Motor neuron (in vitro differentiated cells): Measurements from ENCODE around the gene PRKAR1B. TPM values are rescaled to one million over a fixed set of nuclear protein-coding genes. Genes with fewer than 3 reads are reported as not detected.
"Not testable (repeated sequence)": the region's sequence is repeated elsewhere in the genome, so short reads cannot be mapped to it uniquely, and the experiment has no call there.

Experiments used
- ATAC-seq, 8 experiments: fragments of 200-7000 bp; cut with Tn5 transposase; replicated peaks in 6 of 8; 2 replicates each; pipeline ENCODE4 v1.8.0; 2021; ENCODE audit warnings: mild to moderate bottlenecking in 8 of 8, moderate library complexity in 8 of 8
- H3K27ac ChIP-seq, 2 donors: fragments of 250-450 bp; sonication (Bioruptor Pico); 2 replicates each; pipeline ENCODE4 v1.9.0; 2021; ENCODE audit warnings: antibody characterized with exemption in 2 of 2, mild to moderate bottlenecking in 2 of 2, moderate library complexity in 1 of 2
- H3K4me1 ChIP-seq, 2 donors: fragments of 250-450 bp; sonication (Bioruptor Pico); replicated peaks in 1 of 2; 2 replicates each; pipeline ENCODE4 v1.6.1; 2021; ENCODE audit warnings: antibody characterized with exemption in 2 of 2, mild to moderate bottlenecking in 2 of 2, moderate library complexity in 1 of 2
- H3K4me3 ChIP-seq, 5 donors: fragments of 250-450 bp; sonication (Bioruptor Pico); 2 replicates each; pipeline ENCODE4 v1.9.0; 2021; ENCODE audit warnings: antibody characterized with exemption in 5 of 5, mild to moderate bottlenecking in 5 of 5, moderate library complexity in 4 of 5
- WGBS, 10 experiments: fragments of 450-650 bp; shearing (Covaris generic); methylation state at CpG; one replicate each; pipeline ENCODE4 v1.0.0; 2022; 5-methylcytosine and 5-hydroxymethylcytosine counted together
- in situ Hi-C, 9 experiments: fragments of 400-800 bp; cut with MboI; loops; one replicate each; pipeline ENCODE4 v1.15.0; 2021; ENCODE audit warnings: low sequenced_read_pairs in 9 of 9, low pct_unique_long_range_greater_than_20kb in 2 of 9; ENCODE audit not compliant: unreplicated experiment in 9 of 9
- total RNA-seq, 8 experiments: library from RNA; unstranded; fragments of 300-600 nt; gene quantifications; 2 replicates each; pipeline versions ENCODE4 v1.2.3 to v1.2.4, GENCODE V29; 2022

The PRKAR1B gene
- total RNA-seq, 8 experiments from 2014 or later: 14.3 to 42.2 (median 19.0) TPM

- H3K27ac ChIP-seq, in situ Hi-C loops, H3K4me1 ChIP-seq, H3K4me3 ChIP-seq: not testable (repeated sequence)
- peak in 2 of 8 experiments; percentile 37 to 94 for ATAC-seq
- WGBS, 10 experiments: 81 to 100% (median 91%) methylated on average over 3 to 12 of the region's 14 CpGs; no CpG with 5 or more reads in 1 of the 10 experiments
These were observed 16.5 kb upstream of the PRKAR1B start for GRCh38 chr7:743341-744127.

GRCh38 chr7:742791-743190 lies 15.7 kb upstream of the PRKAR1B start:
- no peak overlapping the region for H3K27ac ChIP-seq
- no peak overlapping the region for H3K4me3 ChIP-seq
- no peak for ATAC-seq
- H3K4me1 ChIP-seq: no peaks in the 10 kb centered on the region
- 61 to 100% (median 100%) methylated on average over 1 to 3 of the region's 8 CpGs; no CpG with 5 or more reads in 5 of the 10 experiments for WGBS, 10 experiments
- in situ Hi-C loops: no loop called here

- H3K4me3 ChIP-seq: no peak overlapping the region
- 88 to 100% (median 98%) methylated on average over 1 to 15 of the region's 15 CpGs; no CpG with 5 or more reads in 4 of the 10 experiments for WGBS, 10 experiments
- no peak for ATAC-seq
- no peaks in the 10 kb centered on the region for H3K4me1 ChIP-seq
- no peak overlapping the region for H3K27ac ChIP-seq
- in situ Hi-C loops: no loop called here
These were observed 14.8 kb upstream of the PRKAR1B start for GRCh38 chr7:741850-742249.

- Histone ChIP-seq H3K27ac (no peak overlapping the region), H3K4me1 (no peaks in the 10 kb centered on the region), H3K4me3 (no peak overlapping the region)
- 93% methylated on average over 3 of the region's 17 CpGs; no CpG with 5 or more reads in 9 of the 10 experiments for WGBS, 10 experiments
- ATAC-seq: no peak
- in situ Hi-C loops: no loop called here
These were observed 14.2 kb upstream of the PRKAR1B start for GRCh38 chr7:741191-741671.

GRCh38 chr7:739983-740942 lies 13.2 kb upstream of the PRKAR1B start:
- 70 to 100% (median 93%) methylated on average over 2 to 11 of the region's 46 CpGs; no CpG with 5 or more reads in 6 of the 10 experiments for WGBS, 10 experiments
- no peak overlapping the region for H3K4me3 ChIP-seq
- H3K27ac ChIP-seq: no peak overlapping the region
- no peaks in the 10 kb centered on the region for H3K4me1 ChIP-seq
- in situ Hi-C loops: no loop called here
- ATAC-seq: no peak

- no peaks in the 10 kb centered on the region for H3K4me1 ChIP-seq
- no peak overlapping the region for H3K27ac ChIP-seq
- in situ Hi-C loops: no loop called here
- no peak overlapping the region for H3K4me3 ChIP-seq
- ATAC-seq: no peak
- 80 to 100% (median 92%) methylated on average over 1 to 18 of the region's 31 CpGs; no CpG with 5 or more reads in 4 of the 10 experiments for WGBS, 10 experiments
These were observed 12.4 kb upstream of the PRKAR1B start for GRCh38 chr7:739455-739982.

GRCh38 chr7:738723-739454 lies 11.8 kb upstream of the PRKAR1B start:
- no peak for ATAC-seq
- 80 to 100% (median 93%) methylated on average over 1 to 7 of the region's 24 CpGs; no CpG with 5 or more reads in 2 of the 10 experiments for WGBS, 10 experiments
- no peaks in the 10 kb centered on the region for H3K4me1 ChIP-seq
- no peak overlapping the region for H3K27ac ChIP-seq
- H3K4me3 ChIP-seq: no peak overlapping the region
- in situ Hi-C loops: no loop called here

GRCh38 chr7:738241-738640 lies 11.2 kb upstream of the PRKAR1B start:
- Histone ChIP-seq H3K27ac (no peak overlapping the region), H3K4me1 (no peaks in the 10 kb centered on the region), H3K4me3 (no peak overlapping the region)
- ATAC-seq: peak in 1 of 8 experiments; percentile 22
- in situ Hi-C loops: no loop called here
- 67 to 100% (median 88%) methylated on average over 1 to 5 of the region's 5 CpGs for WGBS, 10 experiments

GRCh38 chr7:734808-735207 lies 7.7 kb upstream of the PRKAR1B start:
- H3K4me3 ChIP-seq: no peak overlapping the region
- ATAC-seq: no peak
- in situ Hi-C loops: no loop called here
- H3K27ac ChIP-seq: no peak overlapping the region
- WGBS, 10 experiments: 80 to 100% (median 100%) methylated on average over 1 to 10 of the region's 11 CpGs; no CpG with 5 or more reads in 2 of the 10 experiments
- no peaks in the 10 kb centered on the region for H3K4me1 ChIP-seq

- in situ Hi-C loops: no loop called here
- WGBS, 10 experiments: 67 to 100% (median 88%) methylated on average over 2 to 4 of the region's 4 CpGs; no CpG with 5 or more reads in 1 of the 10 experiments
- no peak for ATAC-seq
These were observed 7.1 kb upstream of the PRKAR1B start for GRCh38 chr7:734214-734613.

GRCh38 chr7:732556-732955 lies 5.5 kb upstream of the PRKAR1B start:
- H3K4me1 ChIP-seq: peaks cover 0 to 9% of the 10 kb centered on the region in 2 donors
- WGBS, 10 experiments: 92 to 100% (median 100%) methylated on average over 2 of the region's 3 CpGs; no CpG with 5 or more reads in 6 of the 10 experiments
- no peak for ATAC-seq
- in situ Hi-C loops: no loop called here
- no peak overlapping the region for H3K27ac ChIP-seq
- no peak overlapping the region for H3K4me3 ChIP-seq

More at GRCh38 chr7:734214-734613, 7.1 kb upstream of the PRKAR1B start:
- no peaks in the 10 kb centered on the region for H3K4me1 ChIP-seq
- H3K27ac ChIP-seq: no peak overlapping the region
- H3K4me3 ChIP-seq: no peak overlapping the region

- WGBS, 10 experiments: 33 to 92% (median 64%) methylated on average over 1 to 9 of the region's 17 CpGs; no CpG with 5 or more reads in 4 of the 10 experiments
- in situ Hi-C loops: no loop called here
- Histone ChIP-seq H3K27ac (no peak overlapping the region), H3K4me3 (no peak overlapping the region), H3K4me1 (peaks cover 0 to 9% of the 10 kb centered on the region in 2 donors)
- ATAC-seq: peak in 5 of 8 experiments; percentile 45 to 60 (median 50)
These were observed 5.0 kb upstream of the PRKAR1B start for GRCh38 chr7:732094-732541.
